Mucosa of stomach (tissue), 1 donor: ENCODE measurements around the gene B4GALNT3.
"Not testable (repeated sequence)": the region's sequence is repeated elsewhere in the genome, so short reads cannot be mapped to it uniquely, and the experiment has no call there.

ENCODE experiments used
- H3K27me3 ChIP-seq: one replicate; pipeline ENCODE4 v1.7.0; 2013; ENCODE audit warnings: mild to moderate bottlenecking, low read length; ENCODE audit not compliant: control insufficient read depth, insufficient read depth
- H3K36me3 ChIP-seq: one replicate; pipeline ENCODE4 v1.7.0; 2013; ENCODE audit warnings: low read length; ENCODE audit not compliant: control insufficient read depth, insufficient read depth
- H3K4me1 ChIP-seq: one replicate; pipeline ENCODE4 v1.7.0; 2013; ENCODE audit warnings: mild to moderate bottlenecking, low read length; ENCODE audit not compliant: control insufficient read depth, insufficient read depth
- H3K4me3 ChIP-seq: one replicate; pipeline ENCODE4 v1.7.0; 2013; ENCODE audit warnings: low read length
- H3K9ac ChIP-seq: one replicate; pipeline ENCODE4 v1.7.0; 2013; ENCODE audit warnings: mild to moderate bottlenecking, low read length, moderate library complexity
- H3K9me3 ChIP-seq: one replicate; pipeline ENCODE4 v1.7.0; 2013; ENCODE audit warnings: mild to moderate bottlenecking, low read length, moderate library complexity; ENCODE audit not compliant: control insufficient read depth
- donor health status: Pancreatic carcinoma.

The B4GALNT3 gene

DNA sequence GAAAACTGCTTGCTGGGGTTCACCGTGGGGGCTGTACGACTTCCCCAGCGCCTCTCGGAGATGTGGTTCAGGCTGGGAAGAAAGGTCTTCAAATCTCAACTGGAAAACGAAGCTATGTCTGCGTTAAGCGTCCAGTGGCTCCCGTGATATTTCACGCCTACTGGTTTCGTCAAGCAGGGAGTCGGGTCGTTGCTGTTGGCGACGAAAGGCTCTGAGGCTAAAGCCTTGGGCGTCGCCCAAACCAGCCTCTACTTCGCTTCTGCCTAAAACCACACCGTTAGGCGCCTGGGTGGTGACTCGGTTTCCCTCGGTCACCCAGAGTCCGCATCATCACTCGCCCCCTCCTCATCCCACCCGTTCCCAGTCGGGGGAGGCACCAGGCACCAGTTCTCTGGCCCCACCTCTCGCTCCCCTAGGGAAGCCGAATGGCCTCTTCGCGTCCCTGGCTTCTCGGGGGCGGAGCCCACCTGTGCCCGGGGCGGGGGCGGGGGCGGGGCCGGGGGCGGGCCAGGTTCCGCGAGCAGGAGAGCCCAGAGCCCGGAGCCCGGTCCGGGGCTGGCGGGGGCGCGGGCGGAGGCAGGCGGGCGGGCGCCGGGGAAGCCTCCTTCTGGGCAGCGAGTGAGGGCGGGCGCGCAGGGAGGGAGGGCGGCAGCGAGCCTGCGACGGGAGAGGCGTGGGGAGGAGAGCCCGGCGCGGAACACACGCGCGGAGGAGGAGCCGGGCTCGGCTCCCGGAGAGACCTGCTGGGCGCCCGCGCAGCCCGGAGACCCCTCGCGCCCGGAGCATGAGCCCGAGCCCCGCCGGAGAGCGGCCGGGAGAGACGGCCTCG, at the start of gene B4GALNT3:
TSS of gene B4GALNT3 (plus strand) at position 510 of the 829 bp plus-strand sequence. CDS start 438 bp downstream, outside the sequence.
- no peaks in the 10 kb centered on the region for H3K27me3 ChIP-seq
- H3K9me3 ChIP-seq: no peaks in the 10 kb centered on the region
- no peaks in the 10 kb centered on the region for H3K36me3 ChIP-seq
- H3K4me1 ChIP-seq: peaks cover 37% of the 10 kb centered on the region
- H3K4me3 ChIP-seq: peak within 1 kb of the TSS; percentile 42
- H3K9ac ChIP-seq: peak within 1 kb of the TSS; percentile 81

DNA sequence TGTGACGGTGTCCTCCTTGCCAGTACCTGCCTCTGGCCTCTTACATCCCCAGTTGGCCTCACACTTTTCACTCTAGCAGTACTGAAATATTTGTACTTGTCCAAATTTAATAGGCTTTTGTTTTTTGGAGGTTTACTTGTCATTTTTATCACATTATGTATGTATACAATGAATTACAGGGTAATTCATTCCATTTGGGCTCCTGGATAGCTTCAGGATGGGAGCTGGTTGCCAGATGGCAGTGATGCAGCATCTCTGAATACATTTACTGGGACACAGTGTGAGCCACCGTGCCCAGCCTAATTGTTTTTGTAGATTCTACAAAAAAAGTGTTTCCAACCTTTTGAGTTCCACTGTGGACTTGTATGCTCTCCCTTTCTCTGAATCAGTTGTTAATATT, 44.9 kb upstream of the B4GALNT3 start:
- H3K27me3 ChIP-seq: no peaks in the 10 kb centered on the region
- no peak overlapping the region for H3K9ac ChIP-seq
- H3K4me3 ChIP-seq: no peak overlapping the region
- no peaks in the 10 kb centered on the region for H3K4me1 ChIP-seq
- H3K9me3 ChIP-seq: no peaks in the 10 kb centered on the region
- no peaks in the 10 kb centered on the region for H3K36me3 ChIP-seq

DNA sequence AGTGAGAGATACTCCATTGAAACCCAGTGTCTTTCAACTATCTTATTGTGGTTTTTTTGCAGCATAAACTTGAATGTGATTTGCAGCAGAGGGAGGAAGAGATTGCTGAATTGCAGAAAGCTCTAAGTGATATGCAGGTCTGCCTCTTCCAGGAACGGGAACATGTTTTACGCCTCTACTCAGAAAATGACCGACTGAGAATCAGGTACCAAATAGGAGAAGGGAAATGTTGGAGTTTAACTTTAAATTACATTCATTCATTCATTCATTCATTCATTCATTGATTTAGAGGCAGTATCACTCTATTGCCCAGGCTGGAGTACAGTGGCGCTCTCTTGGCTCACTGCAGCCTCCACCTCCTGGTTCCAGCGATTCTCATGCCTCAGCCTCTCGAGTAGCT, 41.3 kb upstream of the B4GALNT3 start:
- H3K4me1 ChIP-seq: no peaks in the 10 kb centered on the region
- H3K27me3 ChIP-seq: no peaks in the 10 kb centered on the region
- no peaks in the 10 kb centered on the region for H3K36me3 ChIP-seq
- H3K9me3 ChIP-seq: no peaks in the 10 kb centered on the region
- no peak overlapping the region for H3K9ac ChIP-seq
- H3K4me3 ChIP-seq: no peak overlapping the region

DNA sequence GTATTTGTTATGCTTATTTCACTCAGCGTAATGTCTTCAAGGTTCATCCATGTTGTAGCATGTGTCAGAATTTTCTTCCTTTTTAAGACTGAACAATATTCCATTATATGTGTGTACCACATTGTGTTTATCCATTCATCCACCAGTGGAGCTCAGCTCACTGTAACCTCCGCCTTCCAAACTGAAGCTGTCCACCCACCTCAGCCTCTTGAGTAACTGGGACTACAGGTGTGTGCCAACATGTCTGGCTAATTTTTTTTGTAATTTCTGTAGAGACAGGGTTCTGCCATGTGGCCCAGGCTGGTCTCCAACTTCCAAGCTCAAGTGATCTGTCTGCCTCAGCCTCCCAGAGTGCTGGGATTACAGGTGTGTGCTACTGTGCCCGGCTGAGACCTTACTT, 37.2 kb upstream of the B4GALNT3 start:
- Histone ChIP-seq H3K9me3 (no peaks in the 10 kb centered on the region), H3K4me1 (no peaks in the 10 kb centered on the region)

DNA sequence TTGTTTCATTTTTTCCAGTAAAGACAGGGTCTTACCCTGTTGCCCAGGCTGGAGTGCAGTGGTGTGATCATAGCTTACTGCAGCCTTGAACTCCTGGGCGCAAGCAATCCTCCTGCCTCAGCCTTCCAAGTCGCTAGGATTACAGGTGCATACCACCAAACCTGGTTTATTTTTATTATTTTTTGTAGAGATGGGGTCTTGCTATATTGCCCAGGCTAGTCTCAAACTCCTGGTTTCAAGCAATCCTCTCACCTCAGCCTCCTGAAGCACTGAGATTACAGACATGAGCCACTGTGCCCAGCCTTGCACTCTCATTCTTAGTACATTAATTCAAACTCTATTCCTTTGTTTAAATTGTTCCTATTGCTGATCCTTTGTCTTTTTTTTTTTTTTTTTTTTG, 24.0 kb upstream of the B4GALNT3 start:
- not testable (repeated sequence) for H3K9me3 ChIP-seq, H3K4me1 ChIP-seq, H3K27me3 ChIP-seq, H3K9ac ChIP-seq, H3K4me3 ChIP-seq, H3K36me3 ChIP-seq

More for the DNA sequence above, 37.2 kb upstream of the B4GALNT3 start:
- no peaks in the 10 kb centered on the region for H3K27me3 ChIP-seq
- H3K4me3 ChIP-seq: no peak overlapping the region
- H3K36me3 ChIP-seq: no peaks in the 10 kb centered on the region
- no peak overlapping the region for H3K9ac ChIP-seq

DNA sequence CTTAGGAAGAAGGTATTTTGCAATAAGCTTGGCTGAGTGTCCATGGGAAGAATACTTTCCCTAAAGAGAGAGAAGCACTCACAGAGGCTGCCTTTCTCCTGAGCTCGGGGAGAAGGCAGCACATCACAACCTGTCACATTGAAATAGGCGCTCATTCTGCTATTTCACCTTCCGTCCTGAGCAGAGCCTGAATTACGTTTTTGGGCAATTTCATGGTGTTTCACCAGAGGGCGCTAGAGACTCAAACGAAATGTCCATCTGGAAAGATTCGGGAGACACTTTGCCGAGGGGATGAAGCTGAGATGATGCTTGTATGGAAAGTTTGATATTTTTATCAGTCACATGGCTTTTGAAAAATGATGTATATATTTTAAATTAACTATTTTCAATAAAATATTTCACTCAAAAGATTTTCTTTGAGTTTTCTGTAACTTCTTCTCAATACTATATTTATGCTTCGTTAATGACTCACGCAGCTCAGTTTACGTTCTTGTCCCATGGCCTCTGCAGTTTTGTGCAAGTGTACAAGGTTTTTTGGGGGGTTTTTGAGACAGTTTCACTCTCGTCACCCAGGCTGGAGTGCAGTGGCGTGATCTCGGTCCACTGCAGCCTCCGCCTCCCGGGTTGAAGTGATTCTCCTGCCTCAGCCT, 17.4 kb upstream of the B4GALNT3 start:
- H3K4me3 ChIP-seq: no peak overlapping the region
- no peaks in the 10 kb centered on the region for H3K27me3 ChIP-seq
- no peaks in the 10 kb centered on the region for H3K36me3 ChIP-seq
- no peaks in the 10 kb centered on the region for H3K9me3 ChIP-seq
- H3K9ac ChIP-seq: no peak overlapping the region
- H3K4me1 ChIP-seq: no peaks in the 10 kb centered on the region

DNA sequence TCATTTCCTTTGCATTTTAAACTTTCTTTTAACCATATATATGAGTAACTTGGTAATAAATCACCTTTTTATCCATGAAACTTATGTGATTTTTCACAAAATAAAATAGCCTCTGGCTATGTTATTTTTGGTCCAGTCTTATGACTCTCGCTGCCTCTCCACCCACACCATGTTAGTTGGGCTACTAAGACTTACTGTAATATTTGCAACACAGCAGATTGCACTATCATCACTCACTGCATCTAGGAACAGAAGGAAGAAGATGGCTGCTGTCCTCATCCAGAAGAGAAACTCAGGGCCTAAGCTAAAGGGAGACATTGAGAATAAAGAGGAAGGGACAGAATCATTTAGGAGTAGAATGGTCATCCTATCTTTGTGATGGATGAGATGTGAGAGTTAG, 12.6 kb upstream of the B4GALNT3 start:
- no peaks in the 10 kb centered on the region for H3K27me3 ChIP-seq
- no peak overlapping the region for H3K9ac ChIP-seq
- no peaks in the 10 kb centered on the region for H3K36me3 ChIP-seq
- H3K9me3 ChIP-seq: no peaks in the 10 kb centered on the region
- peaks cover 31% of the 10 kb centered on the region for H3K4me1 ChIP-seq
- no peak overlapping the region for H3K4me3 ChIP-seq

DNA sequence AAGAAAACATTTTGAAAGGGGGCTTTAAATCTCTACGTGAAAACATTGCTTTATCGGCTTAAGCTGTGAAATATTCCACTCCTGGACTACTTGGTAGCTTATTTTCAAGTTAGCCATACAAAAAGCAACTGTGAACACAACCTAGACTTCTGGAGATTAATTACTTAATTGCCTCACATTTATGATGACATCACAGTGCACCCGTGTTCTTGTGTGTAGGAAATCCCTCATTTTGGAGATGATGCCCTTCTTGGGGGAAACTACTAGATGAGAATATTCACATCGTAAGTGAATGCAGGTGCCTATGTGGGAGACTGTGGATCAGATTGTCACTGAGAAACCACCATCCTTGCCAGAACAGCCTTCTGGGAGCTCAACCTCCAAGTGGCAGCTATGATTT, 10.5 kb upstream of the B4GALNT3 start:
- H3K4me3 ChIP-seq: no peak overlapping the region
- H3K36me3 ChIP-seq: no peaks in the 10 kb centered on the region
- H3K9ac ChIP-seq: peak overlapping the region; percentile 13
- peaks cover 36% of the 10 kb centered on the region for H3K4me1 ChIP-seq
- no peaks in the 10 kb centered on the region for H3K9me3 ChIP-seq
- H3K27me3 ChIP-seq: no peaks in the 10 kb centered on the region

DNA sequence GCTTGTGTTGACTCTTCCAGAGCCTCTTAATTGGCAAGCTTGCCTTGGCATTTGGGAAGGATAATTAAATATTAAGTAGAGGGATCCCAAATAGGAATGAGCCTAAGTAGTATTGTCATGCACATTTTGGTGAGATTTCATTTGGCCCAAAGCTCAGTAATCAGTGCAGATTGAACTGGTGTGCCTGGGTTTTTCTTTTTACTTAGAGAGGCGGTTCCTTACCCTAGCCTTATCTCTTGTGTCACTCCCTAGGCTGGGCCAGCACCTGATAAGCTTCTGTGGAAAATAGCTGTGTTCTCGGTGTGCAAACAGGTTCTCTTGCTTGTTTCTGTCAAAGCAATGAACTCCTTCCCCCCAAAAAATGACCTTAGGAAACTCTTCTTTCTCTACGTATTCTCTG, 9.3 kb upstream of the B4GALNT3 start:
- Histone ChIP-seq H3K4me3 (no peak overlapping the region), H3K9ac (peak overlapping the region; percentile 45), H3K27me3 (no peaks in the 10 kb centered on the region), H3K9me3 (no peaks in the 10 kb centered on the region), H3K4me1 (peaks cover 36% of the 10 kb centered on the region), H3K36me3 (no peaks in the 10 kb centered on the region)

DNA sequence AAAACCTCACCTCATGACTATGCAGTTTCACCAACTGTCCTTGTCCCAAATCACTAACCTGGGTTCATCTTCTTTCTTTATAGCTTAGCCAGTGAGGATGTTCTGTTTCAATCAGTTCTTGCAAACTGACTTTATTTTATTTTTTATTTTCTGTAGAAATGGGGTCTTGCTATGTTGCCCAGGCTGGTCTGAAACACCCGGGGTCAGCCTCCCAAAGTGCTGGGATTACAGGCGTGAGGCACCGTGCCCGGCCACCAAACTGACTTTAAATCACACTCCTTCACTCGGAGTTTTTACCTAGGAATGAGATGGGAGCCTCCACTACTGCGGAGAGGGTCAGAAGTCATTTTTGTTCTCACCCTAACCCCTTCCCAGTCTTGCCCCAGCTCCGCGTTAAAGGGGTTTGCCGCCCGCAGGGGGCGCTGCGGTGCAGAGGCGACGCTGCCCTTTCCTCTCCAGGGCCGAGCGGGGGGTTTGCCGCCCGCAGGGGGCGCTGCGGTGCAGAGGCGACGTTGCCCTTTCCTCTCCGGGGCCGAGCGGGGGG, 7.0 kb upstream of the B4GALNT3 start:
- Histone ChIP-seq H3K36me3 (no peaks in the 10 kb centered on the region), H3K4me1 (peaks cover 36% of the 10 kb centered on the region), H3K27me3 (no peaks in the 10 kb centered on the region), H3K4me3 (no peak overlapping the region), H3K9ac (no peak overlapping the region), H3K9me3 (no peaks in the 10 kb centered on the region)

DNA sequence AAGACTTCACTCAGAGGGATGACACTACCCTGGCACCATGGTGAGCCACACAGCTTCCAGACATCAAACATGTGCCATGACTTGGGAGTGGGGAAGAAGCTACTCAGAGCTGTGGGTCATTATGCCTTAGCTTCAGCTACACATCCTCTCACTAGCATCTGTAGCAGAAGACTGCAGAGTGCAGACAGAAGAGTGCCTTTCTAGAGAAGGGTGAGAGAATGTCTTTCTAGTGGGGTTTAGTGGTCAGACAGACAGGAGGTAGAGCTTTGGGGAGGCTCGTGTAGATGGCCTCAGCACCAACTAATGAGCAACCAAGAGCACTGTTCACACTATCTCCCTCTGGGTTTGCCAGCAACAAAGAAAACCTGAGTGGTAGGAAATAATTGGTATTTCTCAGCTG, 4.9 kb upstream of the B4GALNT3 start:
- peaks cover 34% of the 10 kb centered on the region for H3K4me1 ChIP-seq
- no peaks in the 10 kb centered on the region for H3K27me3 ChIP-seq
- no peaks in the 10 kb centered on the region for H3K9me3 ChIP-seq

DNA sequence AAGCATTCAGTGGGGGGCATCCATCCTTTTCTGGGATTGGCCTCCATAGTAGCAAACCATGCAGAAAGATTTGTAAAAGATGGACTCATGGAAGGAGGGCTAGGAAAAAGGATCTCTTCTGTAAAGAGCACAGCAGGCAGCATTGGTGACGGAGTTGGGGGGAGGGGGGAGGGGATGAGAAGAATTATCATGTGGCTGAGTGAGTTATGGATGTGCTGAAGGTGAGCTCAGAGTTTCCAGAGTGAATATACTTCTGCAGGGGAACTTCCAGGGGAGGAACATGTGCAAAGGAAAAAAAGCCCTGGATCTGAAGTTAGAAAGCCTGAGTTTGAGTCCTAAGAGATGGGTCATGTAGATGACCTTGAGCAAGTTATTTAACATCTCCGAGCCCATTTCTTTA, 3.9 kb upstream of the B4GALNT3 start:
- no peak overlapping the region for H3K4me3 ChIP-seq
- no peak overlapping the region for H3K9ac ChIP-seq
- H3K9me3 ChIP-seq: no peaks in the 10 kb centered on the region
- peaks cover 28% of the 10 kb centered on the region for H3K4me1 ChIP-seq
- H3K36me3 ChIP-seq: no peaks in the 10 kb centered on the region
- H3K27me3 ChIP-seq: no peaks in the 10 kb centered on the region

More for the DNA sequence above, 4.9 kb upstream of the B4GALNT3 start:
- Histone ChIP-seq H3K9ac (no peak overlapping the region), H3K4me3 (no peak overlapping the region), H3K36me3 (no peaks in the 10 kb centered on the region)
